Measurements from ENCODE around the gene MYO19. TPM values are rescaled to one million over a fixed set of nuclear protein-coding genes. Genes with fewer than 3 reads are reported as not detected.

Gene MYO19
- total and polyA plus RNA-seq, 9 of the 15 experiments (the other 6 are each of a cell fraction or from before 2014, with no cell fraction given), result 21.6 to 176 (median 129) TPM

GRCh38 chr17:36486204-36487194 is 48.2 kb downstream of the MYO19 start, which contains the start of gene ZNHIT3 (continued):
- no peak for TF ChIP-seq CEBPZ (IDR thresholded peaks at IDR 0.05; ENCODE audit: borderline replicate concordance, low read depth, low read length)
- TF ChIP-seq POLR2G (IDR thresholded peaks at IDR 0.05; ENCODE audit: low read depth, low read length), result peak; percentile 87
- peak; percentile 86 for TF ChIP-seq PHF20 (IDR thresholded peaks at IDR 0.05; ENCODE audit: partially characterized antibody)
- TF ChIP-seq NR2C2 (CRISPR knock-in tag; IDR thresholded peaks at IDR 0.05), result no peak
- no peak for TF ChIP-seq NR2C2 (tag; IDR thresholded peaks at IDR 0.05)
- TF ChIP-seq LCOR (CRISPR knock-in tag; IDR thresholded peaks at IDR 0.05), result peak; percentile 41; the same call in 1 of the 2 replicates
- no peak for TF ChIP-seq NR1H2 (CRISPR knock-in tag; IDR thresholded peaks at IDR 0.05)
- TF ChIP-seq BCL6 (CRISPR knock-in tag; IDR thresholded peaks at IDR 0.05), result no peak
- no peak for TF ChIP-seq ID3 (CRISPR knock-in tag; IDR thresholded peaks at IDR 0.05)
- TF ChIP-seq ID3 (tag; IDR thresholded peaks at IDR 0.05), result no peak
- TF ChIP-seq ZNF277 (CRISPR knock-in tag; IDR thresholded peaks at IDR 0.05; ENCODE audit: borderline replicate concordance), result no peak
- 0 out of 2 replicates have a peak, but pooled peaks have one; percentile 20 for TF ChIP-seq ZNF551 (CRISPR knock-in tag; IDR thresholded peaks at IDR 0.05)
- no peak for TF ChIP-seq HNRNPH1 (optimal IDR thresholded peaks at IDR 0.05; ENCODE audit: low read depth, low read length)
- TF ChIP-seq BRCA1 (IDR thresholded peaks at IDR 0.05), result no peak
- no peak for TF ChIP-seq BRCA1 (CRISPR knock-in tag; IDR thresholded peaks at IDR 0.05)
- TF ChIP-seq ARID4B (CRISPR knock-in tag; IDR thresholded peaks at IDR 0.05), result peak; percentile 56; the same call in 1 of the 2 replicates
- TF ChIP-seq HDAC8 (tag; IDR thresholded peaks at IDR 0.05), result no peak
- 0 out of 2 replicates have a peak, but pooled peaks have one; percentile 75 for TF ChIP-seq E2F3 (CRISPR knock-in tag; IDR thresholded peaks at IDR 0.05)

All from K562 (cell line).